Epithelial cell of esophagus (primary cell): ENCODE measurements around the gene CAMKMT.

ENCODE experiments used
- DNase-seq: peaks from one replicate; pipeline ENCODE4 v3.0.0; 2010; ENCODE audit warnings: low read depth
- H3K4me3 ChIP-seq: 2 replicates; pipeline ENCODE4 v1.5.1; 2011; ENCODE audit warnings: mild to moderate bottlenecking, low read length, control low read depth
- CTCF ChIP-seq: IDR thresholded peaks from 2 replicates; pipeline ENCODE4 v1.5.1; 2011; ENCODE audit warnings: low read depth, mild to moderate bottlenecking, low read length, control low read depth, inconsistent platforms; ENCODE audit not compliant: insufficient read depth; ENCODE audit errors: missing control alignments

The CAMKMT gene

GRCh38 chr2:44682459-44682858, 320.7 kb downstream of the CAMKMT start:
- DNase-seq = no peak
- no peak for TF ChIP-seq CTCF
- no peak overlapping the region for H3K4me3 ChIP-seq

- no peak for DNase-seq
- no peak overlapping the region for H3K4me3 ChIP-seq
- no peak for TF ChIP-seq CTCF
Observed at GRCh38 chr2:44684559-44684958, 322.8 kb downstream of the CAMKMT start.

- DNase-seq = peak; percentile 80
- H3K4me3 ChIP-seq = no peak overlapping the region
- TF ChIP-seq CTCF = no peak
Observed at GRCh38 chr2:44686561-44686960, 324.8 kb downstream of the CAMKMT start.

- no peak overlapping the region for H3K4me3 ChIP-seq
- DNase-seq = no peak
- no peak for TF ChIP-seq CTCF
Observed at GRCh38 chr2:44687686-44688455, 326.1 kb downstream of the CAMKMT start.

GRCh38 chr2:44688456-44689124, 326.8 kb downstream of the CAMKMT start:
- no peak for TF ChIP-seq CTCF
- no peak overlapping the region for H3K4me3 ChIP-seq
- no peak for DNase-seq

- no peak for DNase-seq
- TF ChIP-seq CTCF = no peak
- H3K4me3 ChIP-seq = no peak overlapping the region
Observed at GRCh38 chr2:44689516-44689915, 327.8 kb downstream of the CAMKMT start.

- H3K4me3 ChIP-seq = no peak overlapping the region
Observed at GRCh38 chr2:44691174-44691785, 329.5 kb downstream of the CAMKMT start.

More at GRCh38 chr2:44691174-44691785, 329.5 kb downstream of the CAMKMT start:
- no peak for TF ChIP-seq CTCF
- no peak for DNase-seq
